HG02870 (cell line): ENCODE measurements around the gene GRIP2.
A peak's percentile ranks its signal among the peaks of the same experiment; 100 is the strongest.

Experiments
- ATAC-seq: cut with Tn5 transposase; IDR thresholded peaks from one replicate; pipeline ENCODE4 v1.9.1; 2021; ENCODE audit warnings: mild to moderate bottlenecking, moderate library complexity; ENCODE audit not compliant: unreplicated experiment

Gene GRIP2

DNA sequence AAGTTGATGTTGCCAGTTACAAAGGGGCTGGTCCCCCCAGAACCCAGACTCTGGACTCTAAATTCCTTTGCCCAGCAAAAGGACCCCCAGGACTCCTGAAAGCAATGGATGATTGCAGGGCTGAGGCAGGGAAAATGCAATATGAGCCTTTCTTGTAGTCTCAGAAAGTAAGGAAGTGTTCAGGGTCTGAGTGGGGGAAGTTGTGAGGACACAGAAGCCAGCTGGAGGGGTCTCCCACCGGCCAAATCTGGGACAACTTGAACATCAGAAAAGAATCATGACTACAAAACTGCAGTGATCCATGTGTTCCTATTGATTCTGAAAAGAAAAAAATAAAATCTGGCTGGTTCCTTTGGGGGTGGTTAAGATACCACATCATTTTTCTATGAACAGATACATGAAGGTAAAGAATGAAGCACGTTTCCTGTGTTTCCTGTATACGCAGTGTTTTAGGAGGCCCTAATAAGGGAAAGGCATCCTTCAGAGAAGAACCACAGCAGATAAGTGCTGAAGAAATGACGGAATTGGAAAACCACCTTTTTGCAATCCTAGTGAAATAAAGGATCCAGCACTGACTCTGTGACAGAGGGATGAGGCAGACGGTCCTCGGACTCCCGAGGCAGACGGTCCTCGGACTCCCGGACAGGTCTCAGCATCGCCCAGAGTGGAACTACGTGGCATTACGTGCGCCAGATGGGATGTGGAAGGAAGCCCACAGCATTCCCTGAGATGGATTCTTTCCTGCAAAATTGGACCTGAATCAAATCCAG lies 22.2 kb upstream of the GRIP2 start:
- no peak for ATAC-seq

DNA sequence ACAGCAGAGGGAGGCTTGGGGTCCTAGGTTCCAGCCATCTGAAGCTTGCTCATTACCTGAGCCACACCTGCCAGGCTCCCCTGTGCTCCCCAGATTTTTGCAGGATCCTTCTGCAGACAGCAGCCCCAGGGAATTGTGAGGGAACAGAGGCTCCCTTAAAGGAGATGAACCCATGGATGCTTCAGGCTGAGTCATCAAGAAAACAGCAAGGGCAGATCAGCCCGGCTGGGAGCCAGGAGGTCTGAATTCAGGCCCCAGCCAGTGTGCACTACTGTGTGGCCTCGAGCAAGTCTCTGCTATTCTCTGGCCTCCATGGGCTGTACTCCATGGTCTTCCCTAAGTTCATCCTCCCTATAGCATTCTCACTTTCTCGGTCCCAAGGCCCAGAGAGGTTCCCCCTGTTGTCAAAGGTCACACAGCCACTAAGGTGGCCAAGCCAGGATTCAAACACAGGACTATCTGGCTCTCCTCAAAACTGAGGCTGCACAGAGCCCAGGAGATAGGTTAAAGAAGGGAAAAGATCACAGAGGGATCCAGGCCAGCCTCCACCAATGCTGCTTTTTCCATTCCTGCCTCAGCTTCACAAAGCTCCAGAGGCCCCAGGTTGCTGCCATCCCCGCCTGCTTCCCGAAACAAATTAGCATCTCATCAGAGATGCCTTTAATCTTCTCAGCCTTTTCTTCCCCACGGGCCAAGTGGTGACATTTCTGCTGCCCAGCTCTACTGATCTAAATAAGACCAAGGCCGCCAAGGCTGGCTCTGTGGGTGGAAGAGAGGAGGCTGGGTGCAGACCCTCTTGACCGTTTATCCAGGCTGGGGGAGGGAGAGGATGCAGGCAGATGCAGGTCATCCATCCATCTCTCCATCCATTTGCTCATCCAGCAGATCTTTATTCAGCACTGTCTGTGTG lies 21.2 kb upstream of the GRIP2 start:
- no peak for ATAC-seq

DNA sequence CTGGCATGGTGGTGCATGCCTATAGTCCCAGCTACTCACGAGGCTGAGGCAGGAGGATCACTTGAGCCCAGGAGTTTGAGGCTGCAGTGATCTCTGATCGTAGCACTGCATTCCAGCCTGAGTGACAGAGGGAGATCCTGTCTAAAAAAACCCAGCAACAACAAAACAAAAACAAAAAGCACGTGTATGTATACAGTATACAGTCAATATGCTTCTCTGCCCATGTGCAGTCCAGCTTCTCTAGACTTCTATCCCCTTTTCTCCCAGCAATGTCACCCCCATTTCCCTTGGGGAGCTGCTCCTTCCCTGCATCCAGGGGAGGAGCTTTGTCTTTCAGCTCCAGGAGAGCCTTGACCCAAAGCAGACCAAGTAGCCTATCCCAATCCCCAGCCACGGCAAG lies 20.0 kb upstream of the GRIP2 start:
- no peak for ATAC-seq

DNA sequence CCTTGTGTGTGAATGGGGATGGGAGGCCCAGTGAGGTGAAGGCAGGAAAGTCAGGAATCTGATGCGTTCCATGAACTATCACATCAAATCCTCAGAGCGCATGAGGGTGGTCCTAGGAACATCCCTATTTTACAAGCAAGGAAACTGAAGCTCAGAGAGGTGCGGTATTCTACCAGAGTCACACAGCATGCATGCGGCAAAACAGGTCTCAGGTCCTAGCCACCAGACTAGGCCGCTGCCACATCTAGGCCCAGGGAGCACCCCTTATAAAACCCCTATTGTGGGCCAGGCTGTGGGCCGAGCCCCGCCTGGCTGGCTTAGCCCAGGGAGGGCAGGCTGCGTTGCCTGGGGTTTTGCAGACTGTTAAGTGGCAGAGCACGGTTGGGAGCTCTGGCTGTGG lies 17.9 kb upstream of the GRIP2 start:
- ATAC-seq: no peak

DNA sequence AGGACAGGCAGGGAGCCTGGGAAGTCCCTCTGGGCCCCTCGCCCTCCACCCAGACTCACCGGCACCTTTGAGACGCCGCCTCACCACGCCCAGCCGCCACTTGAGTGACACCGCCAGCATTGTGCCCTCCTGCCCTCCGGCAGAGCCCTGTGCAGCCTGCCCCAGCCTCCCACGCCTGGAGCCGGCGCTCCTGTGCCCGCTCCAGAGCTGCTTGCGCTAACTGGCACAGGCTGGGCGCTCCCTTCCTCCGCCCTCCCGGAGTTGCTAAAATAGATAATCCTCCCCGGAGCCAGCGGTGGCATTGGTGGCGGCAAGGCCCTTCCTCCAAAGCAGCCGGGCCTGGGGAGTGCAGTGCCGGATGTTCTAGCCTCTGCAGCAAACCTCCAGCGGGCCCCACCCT lies 15.7 kb upstream of the GRIP2 start:
- no peak for ATAC-seq

DNA sequence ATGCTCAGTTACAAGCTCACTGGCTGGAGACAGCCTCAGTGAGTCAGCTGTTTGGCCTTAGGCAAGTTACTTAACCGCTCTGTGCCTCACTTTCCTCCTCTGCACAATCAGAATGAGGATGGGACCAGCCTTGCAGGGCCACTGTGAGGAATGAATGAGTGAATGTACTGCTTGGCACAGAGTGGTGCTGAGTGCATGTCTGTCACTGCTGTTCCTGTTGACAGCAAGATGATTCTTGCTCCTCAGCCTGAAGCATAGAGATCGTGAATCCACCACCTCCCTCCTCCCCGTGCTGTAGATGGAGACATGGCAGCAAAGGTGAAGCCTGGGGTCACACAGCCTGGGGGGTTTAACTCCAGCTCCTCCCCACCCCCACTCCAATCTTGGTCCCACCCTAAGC lies 14.6 kb upstream of the GRIP2 start:
- ATAC-seq: no peak

DNA sequence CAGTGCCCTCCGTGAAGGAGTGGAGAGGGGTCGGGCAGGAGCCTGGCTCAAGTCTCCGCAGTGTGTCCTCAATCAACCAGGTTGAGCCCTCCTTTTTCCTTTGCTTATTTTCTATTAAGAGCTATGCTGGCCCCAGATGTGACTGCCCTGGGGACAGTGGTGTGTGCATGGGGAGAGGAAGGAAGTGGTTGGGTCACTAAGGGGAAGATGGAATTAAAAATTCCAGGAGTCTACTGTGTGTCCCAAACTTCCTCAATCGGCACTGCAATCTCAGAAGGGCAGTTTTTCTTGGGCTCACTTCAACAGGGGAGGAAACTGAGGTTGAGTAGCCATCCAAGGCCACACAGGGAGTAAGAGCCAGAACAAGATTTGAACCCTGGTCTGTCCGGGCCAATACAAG lies 13.7 kb upstream of the GRIP2 start:
- no peak for ATAC-seq

DNA sequence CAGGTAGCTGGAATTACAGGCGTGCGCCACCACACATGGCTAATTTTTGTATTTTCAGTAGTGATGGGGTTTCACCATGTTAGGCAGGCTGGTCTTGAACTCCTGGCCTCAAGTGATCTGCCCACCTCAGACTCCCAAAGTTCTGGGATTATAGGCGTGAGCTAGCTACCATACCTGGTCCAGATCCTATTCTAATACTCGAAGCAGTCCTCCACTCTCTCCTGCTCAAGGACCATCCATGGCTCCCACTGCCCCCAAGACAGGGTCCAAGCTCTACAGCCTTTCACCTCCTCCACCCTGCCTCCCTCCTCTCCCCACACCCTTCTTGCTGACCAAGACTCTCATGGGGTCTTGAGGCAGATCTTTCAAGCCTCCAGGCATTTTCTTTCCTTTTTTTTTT lies 12.6 kb upstream of the GRIP2 start:
- ATAC-seq: no peak

DNA sequence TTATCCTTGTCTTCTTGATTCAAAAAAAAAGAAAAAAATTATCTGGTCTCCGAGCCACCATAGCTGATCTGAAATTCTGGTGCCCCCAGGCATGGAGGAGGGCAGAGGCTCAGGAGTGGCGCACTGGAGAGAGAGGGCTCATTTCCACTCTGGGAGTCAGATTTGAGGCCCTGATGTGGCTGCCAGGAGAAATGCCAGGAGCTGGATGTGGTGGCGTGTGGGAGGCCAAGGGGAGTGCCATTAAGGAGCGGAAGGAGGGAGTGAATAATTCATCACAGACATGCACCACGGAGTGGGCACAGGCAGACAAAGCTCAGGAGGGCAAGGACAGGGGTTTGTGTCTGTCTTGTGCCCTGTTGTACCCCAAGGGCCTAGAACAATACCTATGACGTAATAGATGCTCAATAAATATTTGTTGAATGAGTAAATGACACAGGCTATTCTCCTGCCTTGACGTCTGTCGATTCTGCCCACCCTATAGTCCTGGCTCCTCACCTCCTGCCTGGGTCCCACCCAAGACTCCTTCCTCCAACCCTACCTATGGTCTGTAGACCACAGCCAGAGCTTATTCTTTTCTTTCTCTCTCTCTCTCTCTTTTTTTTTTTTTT lies 12.0 kb upstream of the GRIP2 start:
- ATAC-seq: no peak

DNA sequence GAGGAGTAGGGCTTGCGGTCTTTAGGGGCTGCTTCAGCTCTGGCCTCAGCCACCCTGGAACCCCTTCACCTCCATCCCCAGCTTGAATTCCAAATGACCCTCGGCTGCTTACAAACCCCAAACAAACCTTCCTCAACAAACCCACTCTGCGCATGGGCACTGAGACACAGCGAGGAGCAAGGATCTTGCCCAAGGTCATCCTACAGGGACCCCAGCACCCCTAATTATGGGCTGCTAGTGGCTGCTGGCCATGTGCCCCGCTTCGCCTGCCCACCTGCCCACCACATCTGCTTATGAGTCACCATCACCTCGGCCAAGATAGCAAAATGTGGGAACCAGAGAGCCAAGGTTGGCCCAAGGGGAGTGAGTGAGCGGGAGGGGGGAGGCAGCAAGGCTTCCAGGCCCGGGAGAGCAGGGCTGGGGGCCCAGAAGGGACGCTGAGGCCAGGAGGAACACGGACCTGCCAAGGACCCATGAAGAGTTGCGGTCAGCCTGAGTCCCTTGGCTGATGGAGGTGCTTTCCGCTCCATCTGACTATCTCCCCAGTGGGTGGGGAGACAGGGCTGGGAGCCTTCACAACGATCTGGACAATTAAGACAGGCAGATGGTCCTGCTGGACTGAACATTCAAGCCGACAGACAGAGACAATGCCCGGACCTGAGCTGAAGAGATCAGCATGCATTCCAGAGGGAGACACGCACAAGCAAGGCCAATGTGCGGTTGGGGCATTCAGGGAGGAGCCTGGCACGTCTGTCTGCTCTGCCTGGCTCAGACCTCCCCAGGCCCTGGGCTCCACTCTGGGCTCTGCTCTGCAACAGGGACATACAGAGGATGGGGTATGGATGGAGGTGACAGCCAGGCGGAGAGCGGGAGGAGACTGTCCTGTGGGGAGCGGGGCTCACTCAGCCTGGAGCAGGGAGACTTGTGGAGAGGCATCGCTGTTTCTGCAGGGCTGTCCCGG lies 10.8 kb upstream of the GRIP2 start:
- no peak for ATAC-seq

DNA sequence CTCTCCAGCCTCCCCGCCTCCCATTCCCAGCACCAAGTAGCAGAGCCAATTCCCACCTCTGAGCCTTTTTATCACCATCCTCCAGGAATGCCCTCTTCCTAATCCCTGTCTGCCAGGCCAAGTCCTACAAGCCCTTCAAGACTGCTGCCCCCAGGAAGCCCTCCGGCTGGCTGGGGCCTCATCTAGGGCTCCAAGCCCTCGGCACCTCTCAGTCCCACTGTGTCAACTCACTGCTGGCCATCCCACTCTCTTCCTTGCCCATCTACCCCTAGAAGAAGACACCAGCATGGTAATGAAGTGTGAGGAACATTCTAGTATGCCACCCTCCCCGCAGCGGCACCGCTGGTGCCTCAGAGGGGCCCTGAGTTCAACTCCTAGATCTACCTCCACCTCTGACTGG lies 10.0 kb upstream of the GRIP2 start:
- no peak for ATAC-seq

DNA sequence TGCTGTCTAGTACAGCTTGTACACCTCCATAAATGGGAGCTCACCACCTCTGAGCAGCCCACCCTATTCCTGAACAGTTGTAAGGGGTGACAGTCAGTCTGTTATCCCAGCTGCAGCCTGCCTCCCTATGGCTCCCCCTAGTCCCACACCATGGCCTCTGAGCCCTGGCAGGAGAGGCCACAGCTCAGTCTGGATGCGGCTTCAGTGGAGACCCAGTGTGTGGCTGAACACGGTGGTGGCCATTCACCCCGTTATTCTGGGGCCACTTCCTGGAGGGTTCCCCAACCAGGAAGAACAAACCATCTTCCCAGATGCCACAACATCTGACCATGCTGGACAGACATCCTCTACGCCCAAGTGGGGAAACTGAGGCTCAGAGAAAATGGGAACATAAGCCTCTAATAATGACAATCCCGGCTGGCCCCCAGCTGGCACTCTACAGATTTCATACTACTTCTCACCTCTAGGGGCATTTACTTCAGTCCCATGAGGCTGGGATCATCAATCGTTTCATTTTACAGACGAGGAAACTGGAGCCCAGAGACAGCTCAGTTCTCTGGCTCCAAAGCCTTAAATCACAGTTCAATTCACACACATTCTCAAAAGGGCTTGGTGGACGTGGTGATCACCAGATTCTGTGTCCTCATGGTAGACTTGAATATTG lies 9.2 kb upstream of the GRIP2 start:
- no peak for ATAC-seq

DNA sequence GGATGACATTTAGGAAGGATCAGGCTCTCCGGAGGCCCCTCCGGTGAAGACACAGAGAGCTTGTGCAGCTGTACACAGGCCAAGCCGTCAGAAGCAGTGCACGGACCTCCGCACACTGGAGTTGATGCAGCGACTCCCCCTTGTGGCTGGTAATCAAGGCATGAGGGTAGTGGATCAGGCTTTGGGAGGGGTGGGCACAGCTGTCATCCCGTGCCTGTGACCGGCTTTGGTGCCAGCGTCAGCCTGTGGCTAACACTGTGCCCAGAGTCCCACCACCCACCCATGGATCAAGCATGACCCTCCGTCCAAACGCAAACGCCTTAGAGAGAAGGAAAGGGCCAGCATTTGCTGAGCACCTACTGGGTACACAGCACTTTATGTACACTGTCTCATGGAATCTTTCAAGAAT lies 8.2 kb upstream of the GRIP2 start:
- peak; percentile 50 for ATAC-seq

DNA sequence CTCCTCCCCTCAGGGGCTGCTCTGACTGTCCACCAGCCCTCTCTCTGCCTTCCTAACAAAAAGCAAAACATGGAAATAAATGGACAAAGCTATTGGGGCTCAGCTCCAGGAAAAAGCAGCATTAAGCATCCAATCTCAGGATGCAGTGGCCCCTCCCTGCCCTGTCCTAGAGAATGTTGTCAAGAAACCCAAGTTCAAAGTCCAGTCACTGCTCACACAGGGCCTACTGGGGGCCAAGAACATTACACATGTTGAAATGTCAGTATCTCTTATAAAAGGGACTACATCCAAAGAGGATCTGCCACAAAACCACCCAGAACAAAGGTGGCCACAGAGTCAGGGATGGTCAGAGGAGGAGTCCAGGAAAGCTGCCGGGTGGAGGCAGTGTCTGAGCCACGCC lies 7.6 kb upstream of the GRIP2 start:
- ATAC-seq: no peak

DNA sequence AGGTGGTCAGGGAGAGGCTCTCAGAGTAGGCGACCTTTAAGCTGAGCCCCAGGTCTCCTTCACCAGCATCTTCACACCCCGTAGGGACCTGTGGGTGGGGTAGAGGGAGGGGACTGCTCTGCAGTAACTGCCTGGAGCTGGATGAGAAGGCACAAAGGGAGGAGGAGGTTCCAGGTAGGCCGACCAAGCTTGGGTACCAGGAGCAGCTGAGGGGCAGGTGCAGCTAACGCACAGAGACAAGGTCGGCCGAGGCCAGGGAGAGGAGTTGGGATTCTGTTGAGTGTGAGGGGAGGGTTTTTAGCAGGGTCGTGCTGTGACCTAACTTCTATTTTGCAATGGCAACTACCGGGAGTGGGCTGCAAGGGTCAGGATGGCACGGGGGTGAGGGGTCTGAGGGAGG lies 5.9 kb upstream of the GRIP2 start:
- no peak for ATAC-seq

DNA sequence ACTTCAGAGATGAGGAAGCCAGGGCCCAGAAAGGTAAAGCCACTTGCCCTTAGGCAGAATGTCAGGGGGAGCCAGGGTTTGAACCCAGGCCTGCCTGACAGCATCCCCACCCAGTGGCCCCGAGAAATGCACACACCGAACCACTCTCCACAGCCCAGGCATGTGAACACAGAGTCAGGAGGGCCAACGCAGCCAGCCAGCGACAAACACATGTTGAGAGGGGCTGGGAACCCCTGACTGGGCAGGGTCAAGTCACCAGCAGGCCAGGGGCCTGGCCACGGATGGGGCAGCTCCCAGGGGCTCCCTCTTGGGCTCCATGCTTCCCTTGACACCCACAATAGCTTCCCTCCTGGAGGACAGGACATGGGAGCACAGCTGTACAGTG lies 5.1 kb upstream of the GRIP2 start:
- ATAC-seq: no peak

DNA sequence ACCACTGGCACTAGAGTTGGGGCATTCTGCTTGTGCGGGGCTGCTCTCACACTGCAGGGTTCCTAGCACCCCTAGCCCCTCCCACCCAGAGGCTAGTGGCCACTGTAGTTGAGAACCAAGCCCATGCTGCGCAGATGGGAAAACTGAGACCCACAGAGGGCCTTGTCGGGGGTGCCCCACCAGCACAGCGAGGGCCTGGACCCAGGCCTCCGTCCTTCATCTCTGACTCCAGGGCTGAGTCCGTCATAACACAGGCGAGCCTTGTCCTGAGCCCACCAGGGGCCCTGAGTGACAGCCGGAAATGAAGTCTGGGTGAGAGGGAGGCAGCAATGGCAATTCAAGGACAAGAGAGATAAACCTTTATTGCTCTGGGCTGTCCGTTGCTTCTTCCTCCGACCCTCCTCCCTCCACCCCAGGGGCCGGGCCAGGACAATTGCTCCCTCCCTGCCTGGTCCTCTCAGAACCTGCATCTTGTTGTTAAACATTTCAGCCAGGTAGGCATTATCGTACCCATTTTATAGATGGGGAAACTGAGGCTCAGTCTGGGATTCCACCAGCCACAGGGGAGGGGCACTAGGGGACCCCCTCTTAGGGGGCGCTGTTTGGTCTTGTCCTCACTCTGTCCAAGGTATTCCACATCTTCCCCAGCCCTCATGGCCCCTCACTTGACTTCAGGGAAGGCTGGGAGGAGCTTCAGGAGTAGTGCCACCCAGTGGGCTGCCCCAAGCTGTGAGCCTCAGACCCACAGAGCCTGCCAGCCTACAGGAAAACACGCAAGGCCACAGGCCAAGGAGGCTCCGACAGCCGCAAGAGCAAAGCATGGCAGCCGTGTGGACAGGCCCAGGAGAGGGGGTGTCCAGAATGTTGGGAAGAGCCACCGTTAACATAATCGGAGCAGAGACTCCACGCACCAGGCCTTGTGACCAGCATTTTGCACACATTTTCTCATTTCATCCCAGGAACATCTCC lies 4.4 kb upstream of the GRIP2 start:
- no peak for ATAC-seq

DNA sequence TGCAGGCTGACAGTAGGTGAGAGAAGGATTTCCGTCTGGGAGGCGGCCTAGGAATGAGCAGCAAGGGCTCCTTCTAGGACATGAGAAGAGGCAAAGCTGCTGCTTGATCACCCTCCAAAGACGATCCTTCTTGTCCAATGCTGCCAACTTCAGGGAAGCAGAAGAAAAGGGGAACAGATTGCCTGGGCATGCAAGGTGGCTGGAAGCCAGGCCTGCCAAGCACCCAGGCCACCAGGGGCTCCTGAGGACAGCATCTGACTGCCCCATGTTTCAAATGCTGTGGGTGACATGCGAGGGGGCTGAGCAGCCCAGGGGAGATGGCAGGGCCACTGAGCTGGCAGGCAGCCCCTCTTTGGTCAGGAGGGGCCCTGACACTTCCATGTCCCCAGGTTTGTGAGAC lies 3.3 kb upstream of the GRIP2 start:
- ATAC-seq: no peak

DNA sequence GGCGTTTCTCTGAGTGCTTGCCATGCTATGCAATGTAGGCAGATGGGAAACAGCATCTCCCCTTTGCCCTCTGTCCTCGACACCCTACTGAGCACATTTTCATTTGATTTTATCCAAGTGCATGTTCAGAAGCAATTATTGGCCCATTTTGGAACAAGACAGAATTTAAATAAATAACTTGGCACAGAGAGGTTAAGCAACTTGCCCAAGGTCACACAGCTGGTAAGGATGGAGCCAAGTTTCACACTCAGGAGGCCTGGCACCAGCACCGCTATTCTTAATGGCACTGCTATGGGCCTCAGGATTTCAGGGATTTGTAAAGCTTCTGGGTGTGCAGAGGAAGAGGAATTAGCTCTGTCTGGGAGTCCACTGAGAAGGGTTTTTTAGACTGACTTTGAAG lies 2.5 kb upstream of the GRIP2 start:
- ATAC-seq: no peak
